Left colon (tissue), 2 donors: ENCODE results near the gene BTRC. TPM values are rescaled to one million over a fixed set of nuclear protein-coding genes. Genes with fewer than 3 reads are reported as not detected.
"Not testable (repeated sequence)": the region's sequence is repeated elsewhere in the genome, so short reads cannot be mapped to it uniquely, and the experiment has no call there.

ENCODE experiments used
- ATAC-seq: fragments of 200-7000 bp; cut with Tn5 transposase; one replicate; pipeline ENCODE4 v1.9.1; 2020; ENCODE audit warnings: mild to moderate bottlenecking, moderate library complexity
- DNase-seq, 2 donors: peaks; one replicate each; pipeline ENCODE4 v3.0.0-alpha.2; 2020
- intact Hi-C, 2 donors: fragments of 100-400 bp; cut with DNase I in 1 of 2; cut with micrococcal nuclease in 1 of 2; formaldehyde crosslinking; loops; one replicate each; pipeline versions ENCODE4 v1.11.2 to v1.14.0; 2022; cut with DNase I, micrococcal nuclease
- total RNA-seq, 2 donors: library from RNA; stranded (reverse); fragmentation: NEBNext Ultra II Directional; extraction: Animal tissue kit (Norgen Biotek cat#: 25700); gene quantifications; one replicate each; pipeline ENCODE4 v1.2.1, GENCODE V29; 2021
- donor health status: DM: no; HTN: no; CAD: no.
- donor health status: DM: yes; HTN: yes; CAD: no.

The BTRC gene
- total RNA-seq, 2 donors from 2014 or later: 13.0 to 15.5 TPM

GRCh38 chr10:101336382-101336781 is 17.6 kb upstream of the BTRC start:
- no peak for ATAC-seq
- no peak for DNase-seq
- intact Hi-C loops: no loop called here

DNA sequence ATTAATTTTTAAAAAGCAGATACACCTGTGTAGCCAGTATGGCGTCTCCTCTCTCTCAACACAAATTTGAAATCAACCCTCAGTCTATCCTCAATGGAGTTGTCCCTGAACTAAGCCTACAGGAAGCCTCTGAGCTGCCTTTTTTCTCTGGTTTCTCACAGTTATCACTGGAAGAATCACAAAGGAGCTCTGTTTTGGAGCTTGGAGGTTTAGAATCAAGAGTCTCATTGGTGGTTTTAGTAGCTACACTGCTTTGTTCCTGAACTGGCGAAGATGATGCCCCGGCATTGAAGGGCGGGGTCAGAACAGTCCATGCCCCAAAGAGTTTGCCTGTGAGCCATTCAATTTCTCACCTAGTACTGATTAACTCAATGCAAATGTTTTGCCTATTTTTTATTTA is 16.1 kb upstream of the BTRC start:
- intact Hi-C loops: no loop called here
- ATAC-seq (no peak), DNase-seq (no peak)

- ATAC-seq (no peak), DNase-seq (no peak)
- intact Hi-C loops: no loop called here
Observed at GRCh38 chr10:101341438-101341837, 12.5 kb upstream of the BTRC start.

- intact Hi-C loops: no loop called here
- ATAC-seq: no peak
- DNase-seq: no peak
Observed at GRCh38 chr10:101346177-101346576, 7.8 kb upstream of the BTRC start.

DNA sequence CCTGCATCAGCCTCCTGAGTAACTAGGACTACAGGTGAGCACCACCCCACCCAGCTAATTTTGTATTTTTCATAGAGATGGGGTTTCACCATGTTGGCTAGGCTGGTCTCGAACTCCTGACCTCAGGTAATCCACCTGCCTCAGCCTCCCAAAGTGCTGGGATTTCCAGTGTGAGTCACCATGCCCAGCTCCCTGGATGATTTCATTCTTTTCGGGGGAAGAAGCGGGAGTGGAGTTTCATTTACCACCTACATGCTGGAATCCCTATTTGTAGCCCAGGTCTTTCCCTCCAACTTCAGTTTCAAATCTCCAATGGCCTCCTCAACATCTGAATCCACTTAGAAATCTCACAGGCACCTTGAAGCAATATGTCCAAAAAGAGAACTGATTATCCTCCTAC is 2.9 kb upstream of the BTRC start:
- ATAC-seq (no peak), DNase-seq (no peak)
- intact Hi-C loops: no loop called here

DNA sequence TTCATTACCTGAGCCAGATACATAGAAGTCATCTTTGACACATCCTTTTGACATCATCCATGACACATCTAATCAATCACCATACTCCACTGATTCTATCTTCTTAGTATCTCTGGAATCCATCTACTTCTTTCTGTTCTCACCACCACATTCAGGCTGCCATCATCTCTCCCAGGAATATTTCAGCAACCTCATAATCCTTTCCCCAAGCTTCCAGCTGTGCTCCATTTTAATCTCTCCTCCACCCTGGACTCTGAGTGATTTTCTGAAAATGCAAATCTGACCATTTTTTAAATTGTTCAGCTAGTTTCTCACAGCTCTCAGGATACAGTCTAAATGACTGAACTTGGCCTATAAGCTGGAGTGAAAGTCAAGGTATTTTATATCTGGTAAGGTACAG is 2.5 kb upstream of the BTRC start:
- intact Hi-C loops: no loop called here
- no peak for ATAC-seq
- no peak for DNase-seq

DNA sequence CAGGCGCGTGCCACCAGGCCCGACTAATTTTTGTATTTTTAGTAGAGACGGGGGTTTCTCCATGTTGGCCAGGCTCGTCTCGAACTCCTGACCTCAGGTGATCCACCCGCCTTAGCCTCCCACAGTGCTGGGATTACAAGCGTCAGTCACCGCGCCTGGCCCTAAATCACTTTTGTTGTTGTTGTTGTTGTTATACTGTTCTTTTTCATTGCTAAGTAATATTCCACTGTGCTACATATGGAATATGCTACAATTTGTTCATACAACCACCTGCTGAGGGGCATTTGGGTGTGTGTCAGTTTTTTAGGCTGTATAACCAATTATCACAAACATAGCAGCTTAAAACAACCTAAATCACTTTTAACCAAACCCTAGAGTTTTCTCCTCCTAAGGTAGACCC is 1.1 kb upstream of the BTRC start:
- ATAC-seq, intact Hi-C loops, DNase-seq: not testable (repeated sequence)

GRCh38 chr10:101354328-101355071 is 535 bp downstream of the BTRC start:
- ATAC-seq (peak; percentile 52), DNase-seq (peak; percentile 53 to 74)
- intact Hi-C loops: no loop called here

- intact Hi-C loops: no loop called here
- ATAC-seq (no peak), DNase-seq (no peak)
Observed at GRCh38 chr10:101355072-101355706, 1.2 kb downstream of the BTRC start.

DNA sequence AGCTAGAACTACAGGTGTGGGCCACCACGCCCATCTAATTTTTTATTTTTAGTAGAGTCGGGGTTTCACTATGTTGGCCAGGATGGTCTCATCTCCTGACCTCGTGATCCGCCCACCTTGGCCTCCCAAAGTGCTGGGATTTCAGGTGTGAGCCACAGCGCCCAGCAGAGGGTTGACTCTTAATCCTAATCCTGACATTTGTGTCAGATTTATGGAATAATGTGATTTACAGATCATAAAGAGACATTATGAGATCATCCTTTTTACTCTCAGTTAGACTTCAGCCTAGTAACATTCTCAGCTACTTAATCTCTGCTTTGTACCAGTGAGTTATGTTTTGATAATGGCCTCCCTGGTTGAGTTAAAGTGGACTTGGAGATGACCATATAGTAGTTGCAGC is 2.2 kb downstream of the BTRC start:
- ATAC-seq (no peak), DNase-seq (no peak)
- intact Hi-C loops: no loop called here

DNA sequence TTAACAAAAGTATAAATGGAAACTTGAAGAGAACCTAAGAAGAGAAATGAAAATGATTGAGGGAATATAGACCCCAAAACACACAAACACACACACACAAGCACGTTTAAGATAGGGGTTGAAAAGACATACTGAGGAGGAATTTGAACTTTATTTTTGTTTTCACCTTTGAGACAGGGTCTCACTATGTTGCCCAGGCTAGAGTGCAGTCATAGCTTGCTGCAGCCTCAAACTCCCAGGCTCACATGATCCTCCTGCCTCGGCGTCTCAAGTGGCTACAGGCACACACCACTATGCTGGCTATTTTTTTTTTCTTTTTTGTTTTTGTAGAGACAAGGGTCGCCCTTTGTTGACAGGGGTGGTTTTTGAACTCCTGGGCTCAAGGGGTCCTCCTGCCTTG is 4.0 kb downstream of the BTRC start:
- DNase-seq: no peak
- intact Hi-C loops: no loop called here
- no peak for ATAC-seq

GRCh38 chr10:101358706-101359300 is 4.8 kb downstream of the BTRC start:
- intact Hi-C loops: no loop called here
- ATAC-seq: no peak
- DNase-seq: no peak

- ATAC-seq, intact Hi-C loops, DNase-seq: not testable (repeated sequence)
Observed at GRCh38 chr10:101360090-101360489, 6.1 kb downstream of the BTRC start.

DNA sequence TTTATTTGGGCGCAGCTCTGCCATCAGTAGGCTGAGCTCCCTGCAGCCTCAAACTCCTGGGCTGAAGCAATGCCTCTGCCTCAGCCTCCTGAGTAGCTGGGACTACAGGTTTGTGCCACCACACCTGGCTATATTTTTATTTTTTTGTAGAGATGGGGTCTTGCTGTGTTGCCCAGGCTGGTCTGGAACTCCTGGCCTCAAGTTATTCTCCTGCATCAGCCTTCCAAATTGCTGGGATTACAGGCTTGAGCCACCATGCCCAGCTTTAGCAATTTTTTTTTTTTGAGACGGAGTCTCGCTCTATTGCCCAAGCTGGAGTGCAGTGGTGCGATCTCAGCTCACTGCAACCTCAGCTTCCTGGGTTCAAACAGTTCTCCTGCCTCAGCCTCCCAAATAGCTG is 6.9 kb downstream of the BTRC start:
- intact Hi-C loops, ATAC-seq, DNase-seq: not testable (repeated sequence)

GRCh38 chr10:101363850-101364400 is 10.0 kb downstream of the BTRC start:
- DNase-seq: no peak
- intact Hi-C loops: no loop called here
- no peak for ATAC-seq

DNA sequence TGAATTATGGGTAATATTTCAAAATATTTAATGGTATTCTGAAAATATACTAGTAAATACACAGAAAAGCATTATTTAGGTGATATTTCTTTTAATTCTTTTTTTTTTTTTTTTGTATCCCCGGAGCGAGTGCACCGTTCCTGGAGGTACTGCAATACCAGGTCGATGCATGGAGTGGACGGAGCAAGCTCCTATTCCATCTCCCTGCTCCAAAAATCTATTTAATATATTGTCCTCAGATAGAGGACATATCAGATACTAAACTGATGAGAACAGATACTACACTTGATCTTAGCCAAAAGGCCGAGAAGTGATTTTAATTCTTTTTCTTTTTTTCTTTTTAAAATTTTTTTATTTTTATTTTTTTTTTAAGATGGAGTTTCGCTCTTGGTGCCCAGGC is 10.8 kb downstream of the BTRC start:
- ATAC-seq (no peak), DNase-seq (no peak)
- intact Hi-C loops: no loop called here

DNA sequence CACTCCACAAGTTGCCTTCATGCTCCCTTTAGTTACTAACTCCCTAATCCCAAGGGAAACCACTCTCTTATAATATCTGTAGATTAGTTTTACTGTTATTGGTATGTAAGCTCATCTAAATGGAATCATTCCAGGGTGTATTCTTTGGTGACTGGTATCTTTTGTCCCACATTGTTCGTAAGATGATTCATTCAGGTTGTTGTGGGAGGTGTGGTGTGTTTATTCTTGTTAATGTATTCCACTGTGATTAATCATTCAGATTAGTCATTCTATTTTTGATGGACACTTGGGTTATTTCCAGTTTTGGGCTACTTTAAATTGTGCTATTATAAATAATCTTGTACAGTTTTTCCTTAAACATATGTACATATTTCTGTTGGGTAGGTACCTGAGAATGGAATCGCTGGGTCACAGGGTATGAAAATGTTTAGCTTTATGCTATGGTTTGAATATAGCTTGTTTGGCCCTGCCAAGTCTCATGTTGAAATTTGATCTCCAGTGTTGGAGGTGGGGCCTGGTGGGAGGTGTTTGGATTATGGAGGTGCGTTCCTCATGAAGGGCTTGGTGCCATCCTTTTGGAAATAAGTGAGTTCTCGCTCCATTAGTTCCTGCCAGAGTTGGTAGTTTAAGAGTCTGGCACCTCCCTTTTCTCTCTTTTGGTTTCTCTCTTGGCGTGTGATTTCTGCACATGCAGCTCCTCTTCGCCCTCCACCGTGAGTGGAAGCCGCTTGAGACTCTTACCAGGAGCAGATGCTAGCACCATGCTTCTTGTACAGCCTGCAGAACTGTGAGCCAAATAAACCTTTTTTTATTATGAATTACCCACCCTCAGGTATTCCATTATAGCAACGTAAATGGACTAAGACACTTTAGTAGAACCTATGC is 13.8 kb downstream of the BTRC start:
- intact Hi-C loops: no loop called here
- ATAC-seq (no peak), DNase-seq (no peak)

- intact Hi-C loops: no loop called here
Observed at GRCh38 chr10:101373063-101373462, 19.1 kb downstream of the BTRC start.

DNA sequence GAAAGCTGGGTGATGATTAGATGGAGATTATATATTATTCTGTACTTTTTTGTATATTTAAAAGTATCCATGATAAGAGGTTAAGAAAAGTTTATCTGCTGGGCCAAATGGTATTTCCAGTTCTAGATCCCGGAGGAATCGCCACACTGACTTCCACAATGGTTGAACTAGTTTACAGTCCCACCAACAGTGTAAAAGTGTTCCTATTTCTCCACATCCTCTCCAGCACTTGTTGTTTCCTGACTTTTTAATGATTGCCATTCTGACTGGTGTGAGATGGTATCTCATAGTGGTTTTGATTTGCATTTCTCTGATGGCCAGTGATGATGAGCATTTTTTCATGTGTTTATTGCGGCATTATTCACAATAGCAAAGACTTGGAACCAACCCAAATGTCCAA is 20.0 kb downstream of the BTRC start:
- ATAC-seq, DNase-seq, intact Hi-C loops: not testable (repeated sequence)

More at GRCh38 chr10:101373063-101373462, 19.1 kb downstream of the BTRC start:
- ATAC-seq (no peak), DNase-seq (no peak)
